HG02852 (cell line): ENCODE results near the gene ING1.

Experiments
- ATAC-seq: cut with Tn5 transposase; IDR thresholded peaks from one replicate; pipeline ENCODE4 v1.9.1; 2021; ENCODE audit warnings: mild to moderate bottlenecking, moderate library complexity; ENCODE audit not compliant: unreplicated experiment

ING1 gene

DNA sequence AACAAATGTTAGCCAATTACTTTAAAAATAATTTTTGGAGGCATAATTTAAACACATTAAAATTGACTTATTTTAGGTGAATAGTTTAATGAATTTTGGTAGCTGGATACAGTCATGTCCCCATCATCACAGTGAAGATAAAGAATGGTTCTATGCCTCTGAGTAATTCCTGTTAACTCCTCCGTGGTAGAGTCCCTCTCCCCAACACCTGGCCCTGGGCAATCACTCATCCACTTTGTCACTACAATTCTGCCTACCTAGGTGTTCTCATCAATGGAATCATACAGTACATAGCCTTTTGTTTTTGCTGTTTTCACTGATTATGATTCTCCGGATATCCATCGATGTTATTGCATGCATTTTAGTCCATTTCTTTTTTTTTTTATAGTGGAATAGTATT, 55.6 kb downstream of the ING1 start:
- ATAC-seq = no peak

DNA sequence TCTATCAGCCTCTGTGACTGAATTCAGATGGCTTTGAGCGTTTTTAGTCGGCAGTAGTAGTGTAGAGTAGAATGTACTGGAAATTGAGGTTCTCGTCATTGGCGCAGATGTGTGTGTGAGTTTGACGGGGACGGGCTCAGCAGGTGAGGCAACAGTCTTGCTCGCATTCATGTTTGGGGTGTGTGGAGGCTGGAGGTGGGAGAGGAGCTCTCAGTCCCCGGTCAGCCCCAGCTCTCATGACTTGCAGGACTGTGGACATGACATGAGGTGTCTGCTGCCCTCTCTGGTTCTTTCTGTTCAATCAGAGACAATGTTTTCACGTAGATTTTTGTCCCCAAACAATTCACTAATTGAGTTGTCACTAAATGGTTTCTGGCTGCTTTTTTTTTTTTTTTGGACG, 57.2 kb downstream of the ING1 start:
- no peak for ATAC-seq

DNA sequence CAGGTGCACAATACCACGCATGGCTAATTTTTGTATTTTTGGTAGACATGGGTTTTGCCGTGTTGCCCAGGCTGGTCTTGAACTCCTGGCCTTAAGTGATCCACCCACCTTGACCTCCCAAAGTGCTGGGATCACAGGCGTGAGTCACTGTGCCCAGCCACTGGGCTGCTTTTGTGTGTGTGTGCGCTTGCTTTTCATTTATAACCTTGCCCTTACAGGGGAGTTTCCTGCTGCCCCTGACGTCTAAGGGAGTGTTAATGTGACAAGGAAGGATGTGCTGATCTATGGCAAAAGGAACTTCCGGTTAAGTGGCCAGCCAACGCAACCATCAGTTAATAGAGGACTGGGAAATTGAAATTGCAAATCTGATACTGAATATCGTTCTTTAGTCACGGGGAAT, 57.7 kb downstream of the ING1 start:
- ATAC-seq = no peak

DNA sequence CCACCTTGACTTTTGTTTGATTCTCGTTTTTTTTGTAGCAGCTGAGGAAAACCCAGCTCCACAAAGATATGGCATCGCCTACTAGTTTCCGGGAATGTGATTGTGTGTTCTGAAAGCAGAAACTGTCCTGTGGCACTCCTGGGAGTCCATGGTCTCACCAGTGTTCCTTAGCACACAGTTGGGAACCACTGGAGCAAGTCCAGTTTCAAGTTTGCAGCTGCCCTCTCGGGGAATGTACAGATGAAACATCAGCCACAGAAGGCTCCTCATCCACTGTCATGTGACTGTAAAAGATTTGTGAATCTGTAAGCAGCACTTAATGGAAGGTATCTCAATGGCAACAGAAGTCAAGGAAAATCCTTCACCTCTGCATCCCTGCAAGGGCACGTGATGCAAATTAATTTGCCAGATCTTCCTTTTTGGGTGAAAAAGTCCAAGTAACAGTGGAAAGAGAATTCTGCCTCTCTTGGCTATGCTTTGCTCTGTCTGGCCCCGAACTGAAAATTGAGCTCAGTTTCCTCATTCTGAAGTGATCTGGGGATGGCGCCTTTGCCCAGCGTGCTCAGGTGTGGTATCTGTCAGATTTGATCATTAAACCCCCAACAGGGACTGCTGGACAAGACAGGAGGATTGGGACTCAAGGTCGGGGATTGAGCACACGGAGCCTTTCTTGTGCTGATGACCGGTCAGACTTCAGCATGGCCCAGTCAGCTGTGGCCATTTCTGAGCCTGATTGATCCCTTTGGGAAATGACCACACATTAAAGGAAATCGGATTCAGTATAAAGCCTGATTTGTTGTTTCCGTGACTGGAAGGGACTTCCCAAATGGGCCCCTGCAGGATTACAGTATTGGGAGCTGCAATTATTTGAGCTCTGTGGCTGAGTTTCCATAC, 58.8 kb downstream of the ING1 start:
- no peak for ATAC-seq
